ENCODE measurements around the gene FERMT2.

DNA sequence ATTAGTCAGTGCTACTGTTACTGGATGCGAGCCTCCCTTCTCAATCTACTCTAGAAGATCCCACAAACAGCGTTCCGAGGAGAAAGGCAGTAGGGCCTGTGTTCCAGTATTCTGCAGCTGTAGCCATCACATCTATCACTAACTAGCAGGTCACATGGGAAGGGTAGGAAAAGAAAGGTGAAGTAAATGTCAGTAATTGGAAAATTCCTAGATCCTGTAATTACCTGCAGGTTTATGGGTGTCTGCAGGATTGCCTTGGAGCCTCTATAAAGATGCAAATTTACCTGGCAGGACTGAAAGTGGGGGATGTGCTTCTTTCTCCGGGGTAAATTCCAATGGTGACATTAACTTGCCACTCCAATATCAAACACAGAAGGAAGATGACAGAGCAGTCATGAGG is 77.8 kb downstream of the FERMT2 start:
- TF ChIP-seq, protein P1, sequence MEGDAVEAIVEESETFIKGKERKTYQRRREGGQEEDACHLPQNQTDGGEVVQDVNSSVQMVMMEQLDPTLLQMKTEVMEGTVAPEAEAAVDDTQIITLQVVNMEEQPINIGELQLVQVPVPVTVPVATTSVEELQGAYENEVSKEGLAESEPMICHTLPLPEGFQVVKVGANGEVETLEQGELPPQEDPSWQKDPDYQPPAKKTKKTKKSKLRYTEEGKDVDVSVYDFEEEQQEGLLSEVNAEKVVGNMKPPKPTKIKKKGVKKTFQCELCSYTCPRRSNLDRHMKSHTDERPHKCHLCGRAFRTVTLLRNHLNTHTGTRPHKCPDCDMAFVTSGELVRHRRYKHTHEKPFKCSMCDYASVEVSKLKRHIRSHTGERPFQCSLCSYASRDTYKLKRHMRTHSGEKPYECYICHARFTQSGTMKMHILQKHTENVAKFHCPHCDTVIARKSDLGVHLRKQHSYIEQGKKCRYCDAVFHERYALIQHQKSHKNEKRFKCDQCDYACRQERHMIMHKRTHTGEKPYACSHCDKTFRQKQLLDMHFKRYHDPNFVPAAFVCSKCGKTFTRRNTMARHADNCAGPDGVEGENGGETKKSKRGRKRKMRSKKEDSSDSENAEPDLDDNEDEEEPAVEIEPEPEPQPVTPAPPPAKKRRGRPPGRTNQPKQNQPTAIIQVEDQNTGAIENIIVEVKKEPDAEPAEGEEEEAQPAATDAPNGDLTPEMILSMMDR (optimal IDR thresholded peaks at IDR 0.05 in 1 of 3, IDR thresholded peaks at IDR 0.05 in 1 of 3, conservative IDR thresholded peaks at IDR 0.05 in 1 of 3; ENCODE audit: extremely low read depth in 1 of 3, insufficient read depth in 2 of 3, low read length in 3 of 3), result no peak
- no peak for TF ChIP-seq EZH2 (IDR thresholded peaks at IDR 0.05; ENCODE audit: low read length)
